Nasal cavity respiratory epithelium epithelial cell of viscerocranial mucosa (primary cell): ENCODE measurements around the gene NUTM1. TPM values are rescaled to one million over a fixed set of nuclear protein-coding genes. Genes with fewer than 3 reads are reported as not detected.

ENCODE experiments used
- total RNA-seq: library from RNA; depleted of rRNA; stranded (reverse); fragments of >200 nt; gene quantifications from 2 replicates; pipeline ENCODE4 v1.2.3, GENCODE V29; 2014

The NUTM1 gene, protein sequence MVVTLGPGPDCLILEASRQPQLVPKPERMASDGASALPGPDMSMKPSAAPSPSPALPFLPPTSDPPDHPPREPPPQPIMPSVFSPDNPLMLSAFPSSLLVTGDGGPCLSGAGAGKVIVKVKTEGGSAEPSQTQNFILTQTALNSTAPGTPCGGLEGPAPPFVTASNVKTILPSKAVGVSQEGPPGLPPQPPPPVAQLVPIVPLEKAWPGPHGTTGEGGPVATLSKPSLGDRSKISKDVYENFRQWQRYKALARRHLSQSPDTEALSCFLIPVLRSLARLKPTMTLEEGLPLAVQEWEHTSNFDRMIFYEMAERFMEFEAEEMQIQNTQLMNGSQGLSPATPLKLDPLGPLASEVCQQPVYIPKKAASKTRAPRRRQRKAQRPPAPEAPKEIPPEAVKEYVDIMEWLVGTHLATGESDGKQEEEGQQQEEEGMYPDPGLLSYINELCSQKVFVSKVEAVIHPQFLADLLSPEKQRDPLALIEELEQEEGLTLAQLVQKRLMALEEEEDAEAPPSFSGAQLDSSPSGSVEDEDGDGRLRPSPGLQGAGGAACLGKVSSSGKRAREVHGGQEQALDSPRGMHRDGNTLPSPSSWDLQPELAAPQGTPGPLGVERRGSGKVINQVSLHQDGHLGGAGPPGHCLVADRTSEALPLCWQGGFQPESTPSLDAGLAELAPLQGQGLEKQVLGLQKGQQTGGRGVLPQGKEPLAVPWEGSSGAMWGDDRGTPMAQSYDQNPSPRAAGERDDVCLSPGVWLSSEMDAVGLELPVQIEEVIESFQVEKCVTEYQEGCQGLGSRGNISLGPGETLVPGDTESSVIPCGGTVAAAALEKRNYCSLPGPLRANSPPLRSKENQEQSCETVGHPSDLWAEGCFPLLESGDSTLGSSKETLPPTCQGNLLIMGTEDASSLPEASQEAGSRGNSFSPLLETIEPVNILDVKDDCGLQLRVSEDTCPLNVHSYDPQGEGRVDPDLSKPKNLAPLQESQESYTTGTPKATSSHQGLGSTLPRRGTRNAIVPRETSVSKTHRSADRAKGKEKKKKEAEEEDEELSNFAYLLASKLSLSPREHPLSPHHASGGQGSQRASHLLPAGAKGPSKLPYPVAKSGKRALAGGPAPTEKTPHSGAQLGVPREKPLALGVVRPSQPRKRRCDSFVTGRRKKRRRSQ
- total RNA-seq, result not detected in 2 replicates

GRCh38 chr15:34342737-34343575 is at the start of gene NUTM1, which contains the start of gene NOP10:
Gene NUTM1 (plus strand): TSS chr15:34343315. CDS start chr15:34343697, 382 bp downstream.
Gene NOP10 (minus strand): TSS chr15:34343136. CDS start chr15:34343073, 63 bp downstream.

GRCh38 chr15:34337557-34338306 is 5.4 kb upstream of the NUTM1 start, which contains the start of gene SLC12A6:
Gene SLC12A6 (minus strand): TSS chr15:34337781. CDS start chr15:34336680, 1,101 bp downstream.

DNA sequence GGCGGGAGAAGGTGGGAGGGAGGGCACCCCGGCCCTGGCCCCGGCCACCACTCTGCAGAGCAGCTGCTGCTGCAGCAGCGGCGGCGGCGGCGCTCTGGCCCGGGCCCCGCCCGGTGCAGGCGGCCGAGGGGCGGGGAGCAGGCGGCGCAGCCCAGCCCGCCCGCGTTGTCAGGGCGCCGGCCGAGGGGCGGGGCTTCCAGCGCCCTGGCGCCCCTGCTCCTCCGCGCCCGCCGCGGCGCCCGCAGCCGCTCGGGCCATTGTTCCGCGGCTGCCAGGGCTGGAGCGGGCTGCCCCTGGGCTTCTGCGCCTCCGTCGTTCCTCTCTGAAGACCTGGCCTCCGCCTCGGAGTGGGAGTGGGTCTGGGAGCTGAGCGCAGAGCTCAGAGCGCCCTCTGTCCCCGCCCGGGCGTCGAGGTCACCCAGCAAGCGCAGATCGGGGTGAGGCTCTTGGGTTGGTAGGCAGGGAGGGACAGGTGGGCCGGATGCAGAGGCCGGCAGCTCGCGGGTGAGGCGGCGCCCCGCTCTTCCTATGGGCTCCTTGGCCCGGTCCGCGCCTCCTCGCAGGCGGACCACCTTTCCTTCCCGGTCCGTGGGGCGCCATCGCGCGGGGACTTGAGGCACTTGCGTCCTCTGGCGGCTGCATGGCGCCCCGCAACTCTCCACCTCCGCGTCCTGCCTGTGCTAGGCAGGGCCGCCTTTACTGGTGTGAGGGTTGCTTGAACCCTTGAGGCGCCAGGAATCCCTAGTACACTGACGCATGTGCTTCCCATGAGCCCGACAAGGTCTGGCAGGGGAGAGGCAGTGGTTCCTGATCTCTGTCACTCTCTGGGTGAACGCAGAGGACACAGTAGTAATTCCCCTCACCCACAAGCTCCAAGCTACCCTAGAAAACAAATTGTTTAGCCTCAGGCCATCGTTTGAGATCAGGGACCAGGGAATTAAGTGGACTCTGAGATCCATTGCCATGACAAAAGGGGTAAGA is 24.3 kb downstream of the NUTM1 start, which contains the start of gene LPCAT4:
LPCAT4 (minus strand) TSS at position 96 of the 981 bp plus-strand sequence. CDS start 96 bp downstream, outside the sequence.

Other genes starting within 250 kb of the NUTM1 start
- 50.2 and 60.1 TPM in 2 replicates for gene EMC7, start 241.5 kb upstream of the NUTM1 start, total RNA-seq
- 2.4 and 2.7 TPM in 2 replicates for gene PGBD4, start 241.2 kb upstream of the NUTM1 start, total RNA-seq
- 49.9 and 57.9 TPM in 2 replicates for gene KATNBL1, start 133.2 kb upstream of the NUTM1 start, total RNA-seq
- gene EMC4, start 118.3 kb upstream of the NUTM1 start, total RNA-seq, result 131 and 198 TPM in 2 replicates
- gene SLC12A6, start 5.5 kb upstream of the NUTM1 start, total RNA-seq, result 24.3 and 60.5 TPM in 2 replicates
- 122 and 168 TPM in 2 replicates for gene NOP10, start 179 bp upstream of the NUTM1 start, total RNA-seq
- gene LPCAT4, start 23.9 kb downstream of the NUTM1 start, total RNA-seq, result 4.8 and 9.9 TPM in 2 replicates
- 12.0 and 21.2 TPM in 2 replicates for gene GOLGA8A, start 94.5 kb downstream of the NUTM1 start, total RNA-seq
- gene GOLGA8B, start 240.3 kb downstream of the NUTM1 start, total RNA-seq, result 27.7 and 30.5 TPM in 2 replicates